GM18861 (cell line): Measurements from ENCODE around the gene ZSCAN26.
A peak's percentile ranks its signal among the peaks of the same experiment; 100 is the strongest.

ENCODE experiments used
- ATAC-seq: cut with Tn5 transposase; IDR thresholded peaks from one replicate; pipeline ENCODE4 v1.9.1; 2021; ENCODE audit not compliant: unreplicated experiment

ZSCAN26 gene

DNA sequence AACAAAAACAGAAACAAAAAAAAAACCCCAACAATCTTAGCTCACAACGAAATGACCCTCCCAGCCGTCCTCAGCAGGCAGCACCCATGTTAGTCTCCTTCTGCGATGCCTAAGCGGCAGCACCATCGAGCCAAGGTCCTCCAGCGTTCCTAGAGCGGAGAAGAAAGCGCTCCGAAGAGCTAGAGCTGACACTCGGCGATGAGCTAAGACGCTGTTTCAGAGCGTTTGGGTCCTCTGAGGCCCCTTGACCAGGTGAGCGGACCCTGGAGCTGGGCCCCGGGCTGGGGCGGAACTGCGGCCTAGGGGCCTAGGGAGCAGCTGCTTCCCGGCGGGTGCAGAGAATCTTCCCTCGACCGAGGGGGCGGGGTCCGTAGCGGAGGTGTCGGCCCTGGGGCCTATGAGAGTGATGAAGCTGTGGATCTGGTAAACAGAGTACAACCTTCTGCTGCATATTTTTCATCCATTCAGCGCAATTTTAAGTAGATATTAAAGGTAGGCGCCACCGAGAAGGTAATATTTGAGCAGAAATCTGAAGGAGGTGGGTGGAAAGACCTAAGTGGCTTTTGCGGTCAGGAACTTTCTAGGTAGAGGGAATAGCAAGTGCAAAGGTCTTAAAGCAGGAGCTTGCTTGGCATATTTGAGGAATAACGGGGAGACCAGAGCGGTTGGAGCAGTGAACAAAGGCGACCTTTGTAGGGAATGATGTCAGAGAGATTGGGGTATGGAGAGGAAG, at the start of gene ZSCAN26:
ZSCAN26 (plus strand) TSS at position 182 of the 733 bp plus-strand sequence. CDS start 4,777 bp downstream, outside the sequence.
- peak; percentile 82 for ATAC-seq

DNA sequence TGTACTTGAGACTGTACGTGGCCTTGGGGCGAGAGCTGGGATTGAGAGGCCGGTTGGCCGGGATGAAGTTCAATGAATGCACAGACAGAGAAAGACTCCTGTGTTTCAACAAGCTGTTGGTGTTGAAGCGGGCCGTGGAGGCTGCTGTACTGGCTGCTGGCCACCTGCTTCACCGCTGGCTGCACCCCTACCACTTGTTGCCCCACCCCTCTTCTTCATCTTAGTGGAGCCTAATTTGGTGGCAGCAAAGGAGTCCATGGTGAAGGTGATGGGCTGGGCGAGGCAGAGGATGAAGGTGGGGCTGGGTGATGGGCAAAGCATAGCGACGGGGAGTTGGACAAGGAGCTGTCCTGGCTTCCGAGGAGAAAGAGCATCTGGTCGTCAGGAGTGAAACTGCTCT, 49.1 kb upstream of the ZSCAN26 start:
- no peak for ATAC-seq

DNA sequence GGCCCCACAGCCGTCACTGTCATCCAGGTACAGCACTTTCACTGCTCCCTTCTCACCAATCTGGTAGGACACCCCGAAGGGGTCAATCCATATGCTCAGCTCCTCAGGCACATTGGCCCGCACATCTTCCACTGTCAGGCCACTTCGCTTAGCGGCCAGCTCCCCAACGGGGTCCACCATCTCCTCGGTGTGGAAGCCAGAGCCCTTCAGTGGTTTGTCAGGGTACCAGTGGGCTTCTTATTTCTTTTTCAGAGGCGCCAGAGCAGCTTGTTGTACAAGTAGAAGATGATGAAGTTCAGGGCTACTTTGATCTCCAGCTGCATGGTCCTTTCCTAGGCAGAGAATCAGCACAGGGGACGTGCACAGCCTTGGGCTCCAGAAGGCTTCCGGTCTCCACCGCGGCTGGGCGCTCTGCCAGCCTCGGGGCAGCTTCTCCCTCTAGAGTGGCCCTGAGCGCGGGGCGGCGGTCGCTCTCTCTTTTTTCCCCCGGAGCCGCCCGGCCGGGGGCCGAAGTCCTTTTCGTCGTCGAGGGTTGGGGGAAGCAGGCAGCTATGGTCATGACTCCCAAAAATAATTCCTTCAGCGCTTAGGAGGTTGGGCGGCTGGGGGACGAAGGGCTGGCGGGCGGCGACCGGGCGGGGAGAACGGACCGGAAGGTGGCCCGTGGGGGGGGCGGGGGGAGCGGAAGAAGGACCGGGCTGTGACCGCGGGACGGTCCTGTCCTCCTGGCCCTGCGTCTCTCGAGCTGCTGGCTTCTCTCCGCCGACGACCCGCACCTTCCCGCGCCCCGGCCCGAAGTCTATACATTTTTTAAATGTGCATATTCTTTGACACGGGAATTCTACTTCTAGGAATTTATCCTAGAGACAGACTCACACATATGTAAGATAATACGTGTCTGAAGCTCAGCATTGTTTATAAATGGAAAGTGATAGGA, 48.4 kb upstream of the ZSCAN26 start:
- no peak for ATAC-seq

DNA sequence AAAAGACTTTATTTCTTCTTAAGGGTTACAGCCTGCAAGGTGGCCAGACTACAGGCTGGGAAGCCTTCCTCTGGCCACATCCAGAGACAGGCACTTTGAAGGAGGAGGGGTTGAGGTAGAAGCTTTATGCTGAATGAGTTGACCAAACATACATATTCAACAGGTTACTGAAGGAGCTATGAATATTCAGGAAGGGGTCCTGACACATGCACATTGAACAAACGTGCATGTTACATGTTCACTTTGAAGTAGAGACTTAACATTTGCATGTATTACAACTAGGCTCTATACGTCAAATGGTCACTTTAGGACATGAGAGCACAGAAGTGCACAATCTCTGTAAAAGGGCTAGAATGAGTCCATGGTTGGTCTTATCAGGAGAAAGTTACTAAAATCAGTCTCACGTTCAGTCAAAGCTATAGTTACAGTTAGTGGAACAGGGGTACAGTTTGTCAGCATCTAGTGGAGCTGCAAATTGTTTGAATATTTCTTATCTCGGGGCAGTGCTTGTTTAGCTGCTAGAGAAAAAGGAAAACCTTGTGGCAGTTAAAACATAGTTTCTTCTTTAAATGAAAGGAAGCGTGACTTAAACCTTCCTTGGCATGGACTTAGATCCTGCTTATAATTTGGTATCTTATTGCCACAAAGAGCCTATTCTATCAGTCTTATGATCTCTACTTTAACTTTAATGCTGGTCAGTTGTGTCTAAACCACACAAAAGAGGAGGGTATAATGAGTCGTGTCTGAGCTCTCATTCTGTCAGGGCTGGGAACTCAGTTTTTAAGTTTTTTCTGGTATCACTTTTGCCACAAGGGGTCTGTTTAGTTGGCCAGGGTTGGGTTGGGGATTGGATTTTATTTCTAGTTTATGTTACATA, 46.4 kb upstream of the ZSCAN26 start:
- no peak for ATAC-seq

DNA sequence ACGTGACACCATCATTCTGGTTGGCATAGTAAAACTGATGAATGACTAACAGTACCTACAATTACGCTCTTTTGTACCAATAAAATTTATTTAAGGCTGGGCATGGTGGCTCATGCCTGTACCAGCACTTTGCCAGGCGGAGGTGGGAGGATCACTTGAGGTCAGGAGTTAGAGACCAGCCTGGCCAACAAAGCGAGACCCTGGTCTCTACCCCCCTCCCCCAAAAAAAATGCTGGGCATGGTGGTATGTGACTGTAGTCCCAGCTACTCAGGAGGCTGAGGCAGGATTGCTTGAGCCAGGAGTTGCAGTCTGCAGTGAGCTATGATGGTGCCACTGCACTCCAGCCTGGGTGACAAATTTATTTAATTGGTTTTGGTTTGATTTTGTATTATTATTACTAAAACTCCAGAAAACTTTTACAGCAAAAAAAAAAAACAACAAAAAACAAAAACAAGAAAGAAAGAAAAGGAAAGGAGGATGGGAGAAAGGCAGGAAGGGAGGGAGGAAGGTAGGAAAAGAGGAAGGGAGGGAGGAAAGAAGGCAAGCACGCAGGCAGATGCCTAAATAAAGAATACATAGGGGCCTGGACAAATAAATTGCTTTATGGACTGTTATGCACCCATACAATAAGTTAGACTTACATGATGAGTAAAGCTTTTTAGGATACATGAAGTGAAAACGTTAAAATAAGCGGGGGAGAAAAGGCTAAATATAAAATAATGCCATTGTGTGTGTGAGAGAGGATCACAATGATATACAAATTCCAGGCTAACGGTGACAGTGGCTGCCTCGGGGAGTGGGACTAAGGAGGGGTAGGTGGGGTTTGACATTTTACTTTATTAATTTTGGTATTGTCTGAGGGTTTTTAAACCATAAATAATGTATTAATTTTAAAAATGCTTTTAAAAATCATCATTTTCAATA, 42.5 kb upstream of the ZSCAN26 start:
- ATAC-seq = no peak

DNA sequence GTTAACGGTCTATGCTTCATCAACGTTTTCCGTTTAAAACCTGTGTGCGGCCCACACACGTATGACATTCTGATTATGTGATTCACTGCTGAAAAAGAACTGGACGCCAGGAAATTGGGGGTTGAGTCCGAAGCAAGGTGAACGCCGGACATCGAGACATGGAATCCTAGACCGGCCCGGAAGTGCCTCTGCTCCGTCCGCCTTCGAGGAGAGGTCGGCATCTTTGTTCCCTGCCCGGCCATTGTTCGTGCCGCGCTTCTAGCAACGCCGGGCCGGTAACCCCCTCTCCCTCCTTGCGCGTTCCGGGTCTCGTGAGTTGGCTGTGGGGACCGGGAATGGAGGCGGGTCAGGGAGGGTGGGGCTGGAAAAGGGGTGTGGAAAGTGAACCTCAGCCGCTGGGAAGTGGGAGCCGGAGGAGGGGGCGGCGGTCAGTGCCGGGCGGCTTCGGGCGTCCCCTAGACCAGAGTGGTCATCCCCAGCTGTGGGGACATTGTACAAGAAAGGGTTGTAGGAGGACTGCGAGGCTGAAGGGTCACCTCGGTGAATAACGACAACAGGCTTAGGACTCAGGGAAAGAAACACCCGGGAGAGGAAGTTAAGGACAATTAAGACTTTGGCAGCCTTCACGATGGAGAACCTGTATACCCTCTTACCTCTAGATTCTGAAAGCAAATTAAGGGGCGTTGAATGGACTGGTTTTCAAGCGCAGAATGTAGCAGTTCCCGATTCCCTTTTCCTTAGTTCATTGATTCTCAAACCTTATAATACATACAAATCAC, 41.7 kb upstream of the ZSCAN26 start, which contains the start of gene ZSCAN9:
ZSCAN9 (plus strand) TSS at position 220 of the 779 bp plus-strand sequence. CDS start 1,810 bp downstream, outside the sequence.
- peak; percentile 70 for ATAC-seq

DNA sequence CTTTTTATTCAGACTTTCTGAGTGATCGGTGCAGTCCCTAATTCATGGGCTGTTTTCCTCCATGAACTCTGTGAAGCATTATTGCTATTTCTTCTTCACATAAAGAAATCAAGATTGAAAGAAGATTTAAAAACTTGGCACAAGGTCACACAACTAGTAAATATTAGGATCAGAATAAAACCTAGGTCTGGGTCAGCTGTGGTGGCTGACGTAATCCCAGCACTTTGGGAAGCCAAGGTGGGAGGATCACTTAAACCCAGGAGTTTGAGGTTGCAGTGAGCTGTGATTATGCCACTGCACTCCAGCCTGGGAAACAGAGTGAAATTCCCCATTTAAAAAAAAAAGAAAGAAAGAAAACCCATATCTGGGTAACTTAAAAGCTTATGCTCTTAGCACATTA, 40.5 kb upstream of the ZSCAN26 start:
- ATAC-seq = no peak

DNA sequence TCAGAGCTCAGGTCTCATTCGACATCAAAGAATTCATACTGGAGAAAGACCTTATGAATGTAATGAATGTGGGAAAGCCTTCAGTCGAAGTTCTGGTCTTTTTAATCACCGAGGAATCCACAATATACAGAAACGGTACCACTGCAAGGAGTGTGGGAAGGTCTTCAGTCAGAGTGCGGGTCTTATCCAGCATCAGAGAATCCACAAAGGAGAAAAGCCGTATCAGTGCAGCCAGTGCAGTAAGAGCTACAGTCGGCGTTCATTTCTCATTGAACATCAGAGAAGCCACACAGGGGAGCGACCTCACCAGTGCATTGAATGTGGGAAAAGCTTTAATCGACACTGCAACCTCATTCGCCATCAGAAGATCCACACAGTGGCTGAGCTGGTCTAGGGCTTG, 34.2 kb upstream of the ZSCAN26 start:
- no peak for ATAC-seq

DNA sequence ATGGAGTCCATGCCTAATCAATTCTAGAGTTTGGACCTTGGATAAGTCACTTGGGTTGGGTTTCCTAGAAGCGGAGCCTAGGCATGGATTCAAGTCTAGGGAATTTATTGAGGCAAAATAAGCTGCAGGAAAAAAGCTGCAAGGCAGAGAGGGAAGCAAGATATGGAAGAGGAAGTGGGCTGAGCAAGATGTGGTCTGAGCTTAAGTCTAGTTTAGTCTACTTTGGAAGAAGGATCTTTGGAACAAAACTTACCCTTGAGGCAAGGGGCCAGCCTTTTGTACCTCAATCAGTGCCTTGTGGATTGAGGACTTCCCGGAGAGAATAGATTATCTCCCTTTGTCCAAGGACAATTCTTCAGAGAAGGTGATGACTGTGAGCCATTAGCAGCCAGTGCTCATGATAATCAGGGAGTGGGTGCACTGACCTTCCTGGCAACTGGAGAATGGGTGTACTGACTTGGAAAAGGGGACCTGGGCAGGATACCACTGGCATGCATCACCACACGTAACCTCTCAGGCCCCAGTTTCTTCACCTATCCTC, 31.0 kb upstream of the ZSCAN26 start:
- no peak for ATAC-seq

DNA sequence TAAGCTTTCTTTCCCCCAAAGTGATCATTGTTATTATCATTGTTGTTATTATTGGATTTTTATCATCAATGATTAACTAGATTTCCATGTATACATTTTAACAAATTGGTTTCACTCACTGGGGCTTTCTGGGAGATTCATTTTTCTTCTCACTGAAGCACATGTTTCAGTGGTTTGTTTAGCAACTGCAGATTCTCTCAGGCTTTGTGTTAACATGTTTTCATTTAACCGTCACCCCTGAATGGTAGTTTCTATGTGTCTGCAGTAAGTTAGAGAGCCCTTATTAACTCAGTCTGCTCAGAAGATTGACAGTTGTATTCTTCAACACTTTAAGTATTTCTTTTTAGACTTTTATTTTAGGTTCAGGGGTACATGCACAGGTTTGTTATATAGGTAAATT, 27.3 kb upstream of the ZSCAN26 start:
- peak; percentile 79 for ATAC-seq

DNA sequence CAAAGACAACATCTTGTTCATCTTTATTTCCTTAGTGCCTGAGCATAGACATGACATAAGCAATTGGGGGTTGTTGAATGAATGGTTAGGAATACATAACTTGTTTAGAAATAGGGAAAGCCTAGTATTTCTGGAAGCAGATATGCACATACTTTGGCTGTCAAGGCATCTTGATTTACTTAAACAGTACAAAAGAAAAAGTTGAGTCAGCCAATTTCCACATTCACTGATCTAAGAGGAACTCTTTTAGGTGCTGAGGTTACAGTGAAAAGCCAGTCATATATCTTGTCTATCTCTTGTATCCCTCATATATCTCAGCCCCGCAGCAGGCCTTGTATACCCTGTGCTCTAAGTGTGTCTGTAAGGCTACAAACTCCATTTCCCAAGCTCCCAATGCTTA, 26.5 kb upstream of the ZSCAN26 start:
- no peak for ATAC-seq

DNA sequence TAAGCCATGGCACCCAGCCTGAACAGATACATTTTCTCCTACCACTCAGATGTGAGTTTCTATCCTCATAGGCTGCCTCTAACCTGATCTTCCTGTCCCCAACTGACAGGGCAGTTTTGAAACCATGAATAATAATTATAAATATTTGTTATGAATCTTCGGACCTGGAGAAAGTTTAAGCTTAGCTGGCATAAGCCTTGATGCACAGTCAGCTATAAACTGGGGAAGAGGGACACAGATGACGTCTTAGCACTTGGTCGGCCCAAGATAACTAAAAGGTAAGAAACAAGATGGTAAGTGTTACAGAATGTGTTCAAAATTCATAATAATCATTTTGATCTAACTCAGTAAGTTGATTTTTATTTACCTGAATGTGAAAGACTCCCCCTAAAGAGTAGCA, 23.0 kb upstream of the ZSCAN26 start:
- ATAC-seq = no peak

DNA sequence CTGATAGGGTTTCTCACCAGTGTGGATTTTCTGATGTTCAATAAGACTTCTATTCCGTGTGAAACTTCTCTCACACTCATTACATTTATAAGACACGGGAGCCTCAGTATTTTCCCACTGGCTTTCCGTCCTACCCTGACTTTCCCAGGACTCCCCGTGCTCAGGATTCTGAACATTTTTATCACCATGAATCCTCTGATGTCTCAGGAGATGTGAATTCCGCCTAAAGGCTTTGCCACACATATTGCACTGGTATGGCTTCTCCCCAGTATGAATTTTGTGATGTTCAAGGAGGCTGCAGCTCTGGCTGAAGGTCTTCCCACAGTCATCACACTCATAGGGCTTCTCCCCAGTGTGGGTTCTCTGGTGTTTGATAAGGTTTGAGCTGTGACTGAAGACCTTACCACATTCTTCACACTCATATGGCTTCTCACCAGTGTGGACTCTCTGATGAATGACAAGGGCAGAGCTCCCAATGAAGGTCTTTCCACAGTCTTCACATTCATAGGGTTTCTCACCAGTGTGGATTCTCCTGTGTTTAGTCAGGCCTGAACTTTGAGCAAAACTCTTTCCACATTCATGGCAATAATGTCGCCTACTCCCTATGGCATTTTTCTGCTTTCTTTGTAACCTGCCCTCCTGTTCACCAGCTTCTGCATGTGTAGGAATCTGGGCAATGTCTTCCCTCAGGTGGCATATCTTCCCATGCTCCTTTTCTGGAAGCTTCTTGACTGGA, 21.6 kb upstream of the ZSCAN26 start:
- no peak for ATAC-seq

DNA sequence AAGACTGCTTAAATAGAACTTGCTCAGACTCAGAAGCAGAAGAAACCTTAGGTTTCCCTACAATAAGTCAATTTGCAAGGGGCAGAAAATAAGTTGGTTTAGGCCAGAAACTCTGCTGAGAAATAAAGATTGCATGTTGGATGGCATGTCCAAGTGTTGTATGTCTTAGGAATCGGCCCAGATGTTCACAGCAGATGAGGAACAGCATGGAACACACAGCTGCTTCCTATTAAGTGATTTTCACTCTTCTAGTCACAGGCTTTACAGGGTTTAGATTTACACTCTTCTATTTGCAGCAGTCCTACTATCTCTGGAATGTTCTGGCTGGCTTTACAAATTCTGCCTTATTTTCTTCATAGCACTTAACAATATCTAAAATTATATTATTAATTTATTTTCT, 18.0 kb upstream of the ZSCAN26 start:
- ATAC-seq = no peak

DNA sequence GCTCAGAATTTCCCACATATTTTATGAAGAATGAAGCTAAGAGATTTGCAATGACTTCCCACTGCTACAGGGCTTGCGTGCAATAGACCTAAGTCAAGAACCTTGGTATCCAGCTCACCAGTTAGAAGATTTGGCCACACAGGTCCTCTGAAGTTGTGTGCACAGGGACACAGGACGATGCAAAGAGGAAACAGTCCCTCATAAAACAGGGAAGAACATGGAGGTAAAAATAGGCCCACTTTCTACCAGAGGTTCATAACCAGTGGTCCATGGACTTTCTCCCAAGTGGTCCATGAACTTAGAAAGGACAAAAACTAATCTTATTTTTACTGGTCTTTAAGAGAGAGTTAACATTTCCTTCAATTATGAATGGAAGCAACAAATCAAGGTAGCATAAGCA, 16.2 kb upstream of the ZSCAN26 start:
- no peak for ATAC-seq

DNA sequence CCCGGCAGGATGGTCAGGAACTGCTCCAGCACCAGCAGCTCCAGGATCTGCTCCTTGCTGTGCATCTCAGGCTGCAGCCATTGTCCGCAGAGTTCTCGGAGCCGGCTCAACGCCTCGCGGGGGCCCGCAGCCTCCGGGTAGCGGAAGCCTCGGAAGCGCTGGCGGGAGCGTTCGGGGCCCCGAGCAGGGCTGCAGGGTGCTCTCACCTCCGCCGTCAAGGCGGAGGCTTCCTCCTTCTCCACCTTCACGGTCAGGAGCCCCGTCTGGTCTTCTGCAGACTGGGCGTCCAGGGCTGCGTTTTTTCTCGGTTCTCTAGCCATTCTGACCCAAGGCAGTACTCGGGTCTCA, 15.3 kb upstream of the ZSCAN26 start:
- no peak for ATAC-seq

DNA sequence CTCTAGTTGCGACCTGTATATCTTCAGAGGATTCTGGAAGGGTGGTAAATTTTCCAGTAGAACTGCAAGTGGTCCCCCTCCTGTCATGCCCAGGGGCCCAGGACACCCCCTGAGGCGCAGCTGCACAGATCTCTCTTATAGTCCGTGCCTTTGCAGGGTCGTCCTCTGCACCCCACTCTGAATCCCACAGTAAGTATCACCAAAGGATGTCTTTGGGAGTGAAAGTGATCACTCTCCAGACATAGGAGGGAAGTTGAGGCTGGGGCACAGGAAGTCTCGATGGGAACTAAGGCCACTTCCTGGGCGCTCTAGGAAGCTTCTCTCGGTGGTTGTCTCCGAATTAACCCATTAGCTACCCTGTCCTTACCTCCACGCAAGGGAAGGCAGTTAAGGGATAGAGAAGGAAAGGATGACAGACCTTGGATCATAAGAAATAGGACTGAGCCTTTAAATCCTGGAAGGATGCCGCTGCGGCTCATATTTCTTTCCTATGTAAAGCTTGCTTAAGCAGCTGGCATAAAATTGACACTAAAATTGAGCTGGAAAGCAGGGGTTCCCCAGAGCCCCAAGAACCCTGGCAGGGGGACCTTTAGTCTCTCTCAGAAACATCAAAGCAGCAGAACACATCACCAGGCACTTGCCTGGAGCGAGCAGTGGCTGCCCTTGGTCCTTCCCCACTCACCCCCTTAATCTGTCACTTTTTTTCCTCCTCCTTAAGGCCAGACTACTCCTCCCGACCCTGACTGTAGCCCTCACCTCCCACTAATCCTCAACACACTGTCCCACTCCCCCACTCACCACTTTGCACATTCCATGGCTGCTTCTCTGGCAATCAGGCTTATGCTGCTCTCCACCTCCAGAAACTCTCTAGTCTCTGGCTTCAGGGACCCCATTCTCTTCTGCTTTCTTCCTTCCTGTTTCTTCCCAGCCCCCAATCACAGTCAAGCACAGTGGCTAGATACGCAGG, 14.7 kb upstream of the ZSCAN26 start, which contains the start of gene ZKSCAN4:
ZKSCAN4 (minus strand) TSS at position 261 of the 967 bp plus-strand sequence. CDS start 289 bp downstream, outside the sequence.
- no peak for ATAC-seq
